ENCODE results near the gene SLC38A8.

SLC38A8 gene

GRCh38 chr16:84048871-84049270, 6.3 kb upstream of the SLC38A8 start:
- no peak for DNase-seq (ENCODE audit: low spot score)

- DNase-seq (ENCODE audit: low spot score) = no peak
Measured at GRCh38 chr16:84048270-84048669, 5.7 kb upstream of the SLC38A8 start.

- DNase-seq (ENCODE audit: low spot score) = no peak
Measured at GRCh38 chr16:84047626-84048025, 5.0 kb upstream of the SLC38A8 start.

- no peak for DNase-seq (ENCODE audit: low spot score)
Measured at GRCh38 chr16:84047206-84047605, 4.6 kb upstream of the SLC38A8 start.

GRCh38 chr16:84045818-84046470, 3.3 kb upstream of the SLC38A8 start:
- DNase-seq (ENCODE audit: low spot score) = no peak

GRCh38 chr16:84045001-84045817, 2.6 kb upstream of the SLC38A8 start:
- no peak for DNase-seq (ENCODE audit: low spot score)

- DNase-seq (ENCODE audit: low spot score) = peak; percentile 46
Measured at GRCh38 chr16:84044118-84044488, 1.5 kb upstream of the SLC38A8 start.

- no peak for DNase-seq (ENCODE audit: low spot score)
Measured at GRCh38 chr16:84043486-84044117, 1.0 kb upstream of the SLC38A8 start.

- DNase-seq (ENCODE audit: low spot score) = no peak
Measured at GRCh38 chr16:84042879-84043485, 387 bp upstream of the SLC38A8 start.

GRCh38 chr16:84041881-84042280, 714 bp downstream of the SLC38A8 start:
- no peak for DNase-seq (ENCODE audit: low spot score)

GRCh38 chr16:84040823-84041820, 1.5 kb downstream of the SLC38A8 start:
- no peak for DNase-seq (ENCODE audit: low spot score)

- DNase-seq (ENCODE audit: low spot score) = no peak
Measured at GRCh38 chr16:84040226-84040822, 2.3 kb downstream of the SLC38A8 start.

GRCh38 chr16:84039696-84040095, 2.9 kb downstream of the SLC38A8 start:
- no peak for DNase-seq (ENCODE audit: low spot score)

GRCh38 chr16:84038469-84038868, 4.1 kb downstream of the SLC38A8 start:
- DNase-seq (ENCODE audit: low spot score) = no peak

GRCh38 chr16:84036982-84037425, 5.6 kb downstream of the SLC38A8 start:
- DNase-seq (ENCODE audit: low spot score) = no peak

- DNase-seq (ENCODE audit: low spot score) = no peak
Measured at GRCh38 chr16:84036131-84036530, 6.5 kb downstream of the SLC38A8 start.

GRCh38 chr16:84034516-84034915, 8.1 kb downstream of the SLC38A8 start:
- no peak for DNase-seq (ENCODE audit: low spot score)

GRCh38 chr16:84033251-84034195, 9.1 kb downstream of the SLC38A8 start:
- no peak for DNase-seq (ENCODE audit: low spot score)

GRCh38 chr16:84032458-84033178, 10.0 kb downstream of the SLC38A8 start:
- DNase-seq (ENCODE audit: low spot score) = no peak
